Measurements from ENCODE around the gene MTCP1. TPM values are rescaled to one million over a fixed set of nuclear protein-coding genes. Genes with fewer than 3 reads are reported as not detected.

MTCP1 gene
- total RNA-seq, 8 experiments from 2014 or later = 8.2 to 27.4 (median 15.0) TPM

Other genes starting within 250 kb of the MTCP1 start
- not detected for gene SMIM9, start 236.5 kb downstream of the MTCP1 start, total RNA-seq
- 10 to 100 TPM in 4 of 8 experiments, 1 to 10 TPM in 4; 6.2 to 15.1 (median 9.4) TPM for gene F8A1, start 184.8 kb downstream of the MTCP1 start, total RNA-seq
- gene F8, start 48.4 kb downstream of the MTCP1 start, total RNA-seq = 1 to 10 TPM; 1.2 to 5.3 (median 3.1) TPM
- 10 to 100 TPM; 50.0 to 85.2 (median 69.6) TPM for gene FUNDC2, start 44.3 kb downstream of the MTCP1 start, total RNA-seq
- gene CMC4, start within 50 bp of the MTCP1 start, total RNA-seq = 10 to 100 TPM in 1 of 8 experiments, 1 to 10 TPM in 7; 3.4 to 21.1 (median 6.9) TPM
- 10 to 100 TPM in 7 of 8 experiments, 1 to 10 TPM in 1; 8.5 to 27.3 (median 18.0) TPM for gene BRCC3, start 372 bp upstream of the MTCP1 start, total RNA-seq
- gene VBP1, start 145.3 kb upstream of the MTCP1 start, total RNA-seq = 100 to 1,000 TPM in 2 of 8 experiments, 10 to 100 TPM in 6; 48.8 to 107 (median 88.0) TPM
- 10 to 100 TPM in 5 of 8 experiments, under 1 TPM in 3; 0.10 to 25.6 (median 17.7) TPM for gene RAB39B, start 193.4 kb upstream of the MTCP1 start, total RNA-seq